GM08714 (cell line): ENCODE results near the gene MPL.

Source experiments
- H3K4me3 ChIP-seq: fragments of 200-500 bp; sonication (Bioruptor generic); 2 replicates; pipeline ENCODE4 v1.5.1; 2014; ENCODE audit warnings: mild to moderate bottlenecking, low read length, inconsistent platforms
- ZNF274 ChIP-seq: IDR thresholded peaks from 2 replicates; pipeline ENCODE4 v1.6.1; 2012; ENCODE audit warnings: mild to moderate bottlenecking, low read depth, low read length

The MPL gene

DNA sequence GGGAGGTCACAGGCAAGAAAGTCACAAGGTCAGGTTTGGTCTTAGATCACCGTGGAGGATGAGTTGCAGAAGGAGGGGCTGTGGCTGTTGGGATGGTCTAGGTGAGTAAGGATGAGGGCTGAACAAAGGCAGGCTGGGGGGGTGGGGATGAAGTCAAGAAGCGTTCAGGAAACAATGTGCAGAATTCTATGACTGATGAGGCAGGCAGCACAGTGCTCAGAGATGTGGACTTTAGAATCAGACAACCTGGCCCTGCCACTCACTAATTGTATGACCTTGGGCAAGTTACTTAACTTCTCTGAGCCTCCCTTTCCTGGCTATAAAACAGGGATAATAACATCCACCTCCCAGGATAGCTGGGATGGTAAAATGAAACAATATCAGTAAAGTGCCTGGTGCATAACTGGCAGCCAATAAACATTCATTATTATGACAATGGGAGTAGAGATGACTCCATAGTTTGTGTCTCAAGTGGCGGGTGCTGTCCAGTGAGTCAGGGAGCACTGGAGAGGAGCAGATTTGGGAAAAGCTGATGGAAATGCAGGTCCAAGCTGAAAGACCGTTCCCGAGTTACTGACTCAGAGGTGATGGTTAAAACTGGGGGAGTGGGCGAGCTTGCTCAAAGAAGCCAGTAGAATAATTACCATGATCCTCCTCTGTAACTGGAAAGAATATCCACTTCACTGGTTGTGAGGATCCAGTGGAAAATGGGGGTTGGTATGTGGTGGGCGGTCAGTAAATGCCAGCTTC lies 34.7 kb upstream of the MPL start:
- no peak overlapping the region for H3K4me3 ChIP-seq
- TF ChIP-seq ZNF274, result no peak

DNA sequence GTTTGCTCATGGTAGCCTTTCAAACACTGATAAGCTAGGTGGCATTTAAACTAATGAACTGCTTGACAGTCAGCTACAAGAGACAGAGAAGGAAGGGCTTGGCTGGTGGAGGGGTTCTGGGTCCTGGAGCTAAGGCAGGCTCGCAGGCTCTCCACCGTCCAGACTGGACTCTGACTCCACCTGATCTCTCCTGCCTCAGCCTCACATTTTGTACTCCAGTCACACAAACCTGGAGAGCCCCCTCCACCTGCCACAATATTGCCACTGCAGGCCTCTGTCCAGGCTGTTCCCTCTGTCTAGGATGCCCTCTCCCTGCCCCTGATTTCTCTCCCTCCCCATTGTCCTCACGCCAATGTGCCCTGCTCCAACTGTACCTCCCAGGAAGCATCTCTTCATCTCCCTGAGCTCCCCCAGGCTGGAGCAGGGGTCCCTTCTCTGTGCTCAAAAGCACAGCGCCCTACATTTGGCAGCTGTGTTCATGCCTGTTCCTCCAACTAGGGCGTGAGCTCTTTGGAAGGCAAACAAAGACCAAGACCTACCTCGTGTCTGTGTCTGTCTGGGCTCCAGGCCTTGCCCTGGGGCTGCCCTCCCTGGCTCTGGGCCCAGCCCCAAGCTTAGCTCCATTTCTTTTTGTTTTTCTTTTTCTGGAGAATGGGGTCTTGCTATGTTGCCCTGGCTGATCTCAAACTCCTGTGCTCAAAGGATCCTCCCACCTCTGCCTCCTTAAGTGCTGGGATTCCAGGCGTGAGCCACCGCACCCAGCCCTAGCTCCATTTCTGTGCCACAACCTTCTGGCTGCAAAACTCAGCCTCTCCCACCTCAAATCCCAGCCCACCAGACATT lies 33.9 kb upstream of the MPL start:
- no peak for TF ChIP-seq ZNF274
- no peak overlapping the region for H3K4me3 ChIP-seq

DNA sequence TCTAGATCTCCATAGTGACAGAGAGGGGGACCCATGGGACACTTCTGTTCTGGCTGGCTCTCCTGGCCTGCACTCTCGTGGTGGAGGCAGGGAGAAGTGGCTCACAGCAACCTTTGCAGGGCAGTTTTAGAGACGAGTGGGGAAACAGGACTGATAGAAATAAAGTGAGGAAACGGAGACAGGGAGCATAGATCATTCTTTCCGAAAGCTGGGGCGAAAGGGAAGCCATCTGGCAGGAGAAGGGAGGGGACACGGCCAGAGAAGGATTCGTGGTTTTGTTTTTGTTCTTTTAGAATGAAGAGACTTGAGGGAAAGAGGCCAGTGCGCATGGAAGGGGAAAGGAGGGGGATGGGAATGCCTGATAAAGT lies 33.3 kb upstream of the MPL start:
- TF ChIP-seq ZNF274, result no peak
- no peak overlapping the region for H3K4me3 ChIP-seq

DNA sequence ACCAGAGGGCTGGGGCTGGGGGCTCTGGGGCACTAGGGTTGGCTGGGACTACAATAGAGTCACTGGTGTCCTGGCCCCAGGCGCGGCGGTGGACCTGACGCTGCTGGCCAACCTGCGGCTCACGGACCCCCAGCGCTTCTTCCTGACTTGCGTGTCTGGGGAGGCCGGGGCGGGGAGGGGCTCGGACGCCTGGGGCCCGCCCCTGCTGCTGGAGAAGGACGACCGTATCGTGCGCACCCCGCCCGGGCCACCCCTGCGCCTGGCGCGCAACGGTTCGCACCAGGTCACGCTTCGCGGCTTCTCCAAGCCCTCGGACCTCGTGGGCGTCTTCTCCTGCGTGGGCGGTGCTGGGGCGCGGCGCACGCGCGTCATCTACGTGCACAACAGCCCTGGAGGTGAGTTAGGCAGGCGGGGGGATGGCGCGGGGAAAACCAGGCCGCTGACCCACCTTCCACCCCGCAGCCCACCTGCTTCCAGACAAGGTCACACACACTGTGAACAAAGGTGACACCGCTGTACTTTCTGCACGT lies 32.8 kb upstream of the MPL start:
- H3K4me3 ChIP-seq, result no peak overlapping the region
- TF ChIP-seq ZNF274, result no peak

DNA sequence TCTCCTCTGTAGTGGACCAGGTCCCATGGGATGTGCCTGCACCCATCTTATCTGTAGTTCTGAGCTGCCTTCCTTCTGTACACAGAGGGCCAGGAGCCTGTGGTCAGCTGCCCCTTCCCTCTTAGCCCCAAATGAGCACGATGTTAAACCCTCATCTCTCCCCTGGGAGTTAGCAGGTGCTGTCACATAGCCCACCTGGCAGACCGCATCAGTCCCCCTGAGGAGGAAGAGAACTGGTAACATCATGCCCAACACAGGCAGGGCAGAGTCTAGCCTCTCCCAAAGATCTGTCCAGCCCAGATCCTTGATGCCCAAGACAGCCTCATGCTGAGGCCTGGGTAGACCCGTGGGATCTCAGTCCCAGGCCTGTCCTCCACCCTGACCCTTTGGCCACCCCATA lies 32.2 kb upstream of the MPL start:
- no peak overlapping the region for H3K4me3 ChIP-seq
- TF ChIP-seq ZNF274, result no peak

DNA sequence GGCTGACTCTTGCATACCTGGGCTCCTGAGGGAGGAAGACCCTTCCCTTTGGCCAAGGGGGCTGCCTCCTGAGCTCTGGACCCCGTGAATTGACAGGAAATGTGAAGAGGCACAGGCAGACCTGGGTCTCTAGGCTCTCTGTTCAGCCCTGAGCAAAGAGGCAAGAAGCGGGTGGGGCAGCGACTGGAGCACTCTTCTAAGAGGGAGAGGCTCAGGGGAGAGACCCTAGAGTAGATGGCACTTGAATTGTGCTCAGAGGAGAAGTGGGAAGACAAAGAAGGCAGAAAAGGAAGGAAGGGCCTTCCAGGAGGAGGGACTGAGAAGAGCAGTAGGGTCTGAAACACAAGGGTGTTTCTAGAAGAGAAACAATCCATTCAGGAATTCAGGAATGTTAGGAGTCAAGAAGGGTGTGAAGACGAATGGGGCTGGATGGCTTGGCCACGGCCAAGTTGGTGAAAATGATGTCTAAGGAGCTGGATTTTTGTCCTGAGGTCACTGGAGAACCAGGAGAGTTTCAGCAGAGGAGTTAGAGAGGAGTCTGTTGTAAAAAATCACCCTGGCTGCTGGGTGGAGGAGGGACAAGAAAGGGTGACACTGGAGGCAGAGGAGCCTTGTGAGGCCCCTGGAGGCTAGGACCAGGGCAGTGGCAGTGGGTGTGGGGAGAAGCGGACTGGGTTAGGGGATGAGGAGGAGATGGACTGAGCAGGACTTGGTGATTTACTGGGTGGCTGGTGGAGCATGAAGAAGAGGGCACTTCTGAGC lies 31.5 kb upstream of the MPL start:
- TF ChIP-seq ZNF274, result no peak
- H3K4me3 ChIP-seq, result no peak overlapping the region

DNA sequence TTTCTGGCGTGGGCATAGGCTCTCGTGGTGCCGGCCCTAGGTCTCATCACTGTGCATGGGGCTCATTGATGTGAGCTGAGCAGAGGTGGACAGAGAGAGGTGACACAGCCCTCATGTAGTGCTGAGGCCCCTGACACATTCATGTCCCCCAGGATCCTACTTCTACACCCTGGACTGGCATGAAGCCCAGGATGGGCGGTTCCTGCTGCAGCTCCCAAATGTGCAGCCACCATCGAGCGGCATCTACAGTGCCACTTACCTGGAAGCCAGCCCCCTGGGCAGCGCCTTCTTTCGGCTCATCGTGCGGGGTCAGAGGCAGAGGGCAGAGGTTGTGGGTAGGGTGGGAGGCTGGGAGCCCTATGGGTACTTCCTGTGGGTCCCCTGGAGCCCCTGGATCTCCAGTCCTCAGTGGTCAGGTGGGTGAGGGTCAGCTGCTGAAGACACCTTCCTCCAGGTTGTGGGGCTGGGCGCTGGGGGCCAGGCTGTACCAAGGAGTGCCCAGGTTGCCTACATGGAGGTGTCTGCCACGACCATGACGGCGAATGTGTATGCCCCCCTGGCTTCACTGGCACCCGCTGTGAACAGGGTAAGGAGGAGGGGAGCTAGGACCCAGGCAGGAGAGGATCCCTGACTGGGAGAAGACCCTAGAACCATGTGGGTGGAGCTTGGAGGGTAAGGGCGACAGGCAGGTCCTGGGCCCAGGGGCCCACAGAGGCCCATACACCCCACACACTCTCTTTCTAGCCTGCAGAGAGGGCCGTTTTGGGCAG lies 30.7 kb upstream of the MPL start:
- H3K4me3 ChIP-seq, result no peak overlapping the region
- TF ChIP-seq ZNF274, result no peak

DNA sequence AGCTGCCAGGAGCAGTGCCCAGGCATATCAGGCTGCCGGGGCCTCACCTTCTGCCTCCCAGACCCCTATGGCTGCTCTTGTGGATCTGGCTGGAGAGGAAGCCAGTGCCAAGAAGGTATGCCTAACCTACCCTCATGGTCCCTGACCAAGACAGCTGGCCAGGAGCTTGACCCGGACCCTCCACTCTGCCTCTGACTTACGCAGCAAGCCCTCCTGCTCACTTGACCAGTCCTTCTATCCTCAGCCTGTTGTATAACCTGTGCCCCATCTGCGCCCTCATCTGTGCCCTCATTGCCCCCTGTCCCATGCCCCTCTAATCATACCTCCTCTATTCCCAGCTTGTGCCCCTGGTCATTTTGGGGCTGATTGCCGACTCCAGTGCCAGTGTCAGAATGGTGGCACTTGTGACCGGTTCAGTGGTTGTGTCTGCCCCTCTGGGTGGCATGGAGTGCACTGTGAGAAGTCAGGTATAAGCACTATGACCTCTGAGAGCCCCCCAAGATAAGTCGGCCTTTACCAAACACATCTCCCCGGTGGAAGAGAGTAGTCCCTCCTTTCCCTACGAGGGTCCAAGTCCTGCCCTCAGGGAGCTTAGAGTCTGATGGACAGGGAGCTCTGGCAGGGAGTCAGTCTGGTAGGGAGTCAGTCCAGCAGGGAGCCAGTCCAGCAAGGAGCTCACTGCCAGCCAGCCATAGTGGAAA lies 30.0 kb upstream of the MPL start:
- no peak for TF ChIP-seq ZNF274

DNA sequence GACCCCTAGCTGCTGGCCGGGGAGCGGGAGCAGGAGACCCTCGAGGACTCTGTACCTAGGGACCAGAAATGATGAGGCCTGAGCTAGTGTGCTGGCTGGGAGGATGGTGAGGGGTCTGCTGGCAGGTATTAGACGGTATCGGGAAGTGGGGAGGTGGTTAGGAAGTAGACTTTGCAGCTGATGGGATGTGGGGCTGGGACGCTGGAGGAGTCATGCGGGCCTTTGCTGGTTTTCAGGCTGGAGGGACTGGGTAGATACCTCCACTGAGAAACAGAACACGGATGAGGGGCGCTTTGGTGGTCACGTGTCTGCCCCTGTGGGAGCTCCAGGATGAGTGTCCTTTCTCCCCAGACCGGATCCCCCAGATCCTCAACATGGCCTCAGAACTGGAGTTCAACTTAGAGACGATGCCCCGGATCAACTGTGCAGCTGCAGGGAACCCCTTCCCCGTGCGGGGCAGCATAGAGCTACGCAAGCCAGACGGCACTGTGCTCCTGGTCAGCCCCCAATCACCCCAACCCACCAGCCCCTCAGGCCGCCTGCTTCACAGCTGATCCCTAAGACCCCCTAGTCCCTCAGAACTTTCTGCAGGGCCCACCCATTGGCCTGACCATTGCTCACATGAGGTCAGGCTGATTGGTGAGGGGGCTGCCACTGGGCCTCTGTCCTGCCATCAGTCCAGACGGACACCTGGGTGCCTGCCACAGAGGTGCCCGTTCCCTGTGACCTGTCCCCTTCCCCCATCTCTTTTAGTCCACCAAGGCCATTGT lies 28.8 kb upstream of the MPL start:
- TF ChIP-seq ZNF274, result no peak
- no peak overlapping the region for H3K4me3 ChIP-seq

More for the DNA sequence above, 30.0 kb upstream of the MPL start:
- H3K4me3 ChIP-seq, result no peak overlapping the region

DNA sequence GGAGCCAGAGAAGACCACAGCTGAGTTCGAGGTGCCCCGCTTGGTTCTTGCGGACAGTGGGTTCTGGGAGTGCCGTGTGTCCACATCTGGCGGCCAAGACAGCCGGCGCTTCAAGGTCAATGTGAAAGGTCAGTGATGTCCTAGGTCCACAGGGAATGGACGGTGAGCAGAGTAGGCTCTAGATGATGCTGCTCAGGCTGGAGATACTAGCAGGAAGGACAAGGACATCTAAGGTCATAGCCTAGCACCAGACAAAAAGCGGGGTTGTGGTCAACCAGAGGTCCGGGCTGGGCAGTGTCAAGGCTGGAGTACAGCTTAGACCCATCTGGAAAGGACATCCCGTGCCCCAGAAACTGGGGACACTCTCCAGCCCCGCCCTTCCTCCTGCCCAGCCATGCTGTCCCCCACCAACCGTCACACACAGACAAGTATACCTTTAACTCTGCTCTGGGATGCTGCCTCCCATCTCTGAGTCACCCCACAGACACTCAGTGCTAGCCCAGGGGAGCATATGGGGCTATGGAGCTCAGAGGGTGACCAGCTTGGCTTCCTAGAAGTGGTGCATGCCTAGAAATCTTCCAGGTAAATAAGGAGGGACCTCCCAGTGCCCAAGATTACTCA lies 28.1 kb upstream of the MPL start:
- H3K4me3 ChIP-seq, result no peak overlapping the region
- no peak for TF ChIP-seq ZNF274

DNA sequence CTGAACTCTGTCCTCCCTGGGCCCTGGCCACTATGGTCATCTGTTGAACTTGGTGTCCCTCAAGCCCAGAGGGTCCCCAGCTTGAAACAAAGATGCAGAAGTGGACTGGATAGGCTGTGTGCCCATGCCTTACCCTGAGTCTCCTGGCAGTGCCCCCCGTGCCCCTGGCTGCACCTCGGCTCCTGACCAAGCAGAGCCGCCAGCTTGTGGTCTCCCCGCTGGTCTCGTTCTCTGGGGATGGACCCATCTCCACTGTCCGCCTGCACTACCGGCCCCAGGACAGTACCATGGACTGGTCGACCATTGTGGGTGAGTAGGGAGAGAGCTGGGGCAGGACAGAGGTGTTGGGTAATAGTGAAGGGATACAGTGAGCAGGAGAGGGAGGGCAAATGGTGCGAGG lies 26.1 kb upstream of the MPL start:
- TF ChIP-seq ZNF274, result no peak

DNA sequence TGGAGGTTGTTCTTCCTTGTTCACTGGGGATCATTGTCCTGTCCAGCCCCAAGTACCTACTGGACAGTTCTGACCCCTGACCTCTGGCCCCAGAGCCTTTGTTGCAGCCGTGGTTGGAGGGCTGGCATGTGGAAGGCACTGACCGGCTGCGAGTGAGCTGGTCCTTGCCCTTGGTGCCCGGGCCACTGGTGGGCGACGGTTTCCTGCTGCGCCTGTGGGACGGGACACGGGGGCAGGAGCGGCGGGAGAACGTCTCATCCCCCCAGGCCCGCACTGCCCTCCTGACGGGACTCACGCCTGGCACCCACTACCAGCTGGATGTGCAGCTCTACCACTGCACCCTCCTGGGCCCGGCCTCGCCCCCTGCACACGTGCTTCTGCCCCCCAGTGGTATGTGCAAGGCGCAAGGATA lies 25.4 kb upstream of the MPL start:
- H3K4me3 ChIP-seq, result no peak overlapping the region
- TF ChIP-seq ZNF274, result no peak

More for the DNA sequence above, 26.1 kb upstream of the MPL start:
- no peak overlapping the region for H3K4me3 ChIP-seq
